GM13977 (cell line): Measurements from ENCODE around the gene KNOP1.
"Not testable (repeated sequence)": the region's sequence is repeated elsewhere in the genome, so short reads cannot be mapped to it uniquely, and the experiment has no call there.

Experiments used
- DNase-seq: peaks from one replicate; pipeline ENCODE4 v3.0.0; 2012; ENCODE audit warnings: low spot score
- in situ Hi-C: fragments of 300-500 bp; cut with MboI; formaldehyde crosslinking; loops from one replicate; pipeline ENCODE4 v1.12.0; 2022; ENCODE audit warnings: low sequenced_read_pairs, low pct_unique_long_range_greater_than_20kb, mixed read lengths, inconsistent platforms; ENCODE audit not compliant: unreplicated experiment
- TF ChIP-seq, protein P1 (sequence below): IDR thresholded peaks from 2 replicates; pipeline ENCODE4 v1.5.1; 2012; ENCODE audit warnings: mild to moderate bottlenecking, control low read depth; ENCODE audit not compliant: insufficient read depth; ENCODE audit errors: extremely low read depth, missing control alignments

KNOP1 gene

DNA sequence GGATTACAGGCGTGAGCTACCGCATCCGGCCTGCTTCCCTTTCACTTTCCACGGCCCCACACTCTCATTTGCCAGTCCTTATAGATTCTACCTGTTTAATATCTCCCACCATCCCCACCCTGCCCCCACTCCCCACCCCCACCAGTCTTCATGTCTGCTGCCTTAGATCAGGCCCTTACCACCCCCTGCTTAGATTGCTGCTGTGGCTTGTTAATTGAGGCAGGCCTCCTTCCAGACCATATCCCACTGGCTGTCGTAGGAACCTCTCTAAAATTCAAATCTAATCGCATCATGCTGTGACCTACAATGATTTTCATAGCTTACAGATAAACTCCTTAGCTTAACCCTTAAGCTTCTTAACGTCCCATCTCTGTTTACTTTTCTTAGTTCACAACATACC, 5.0 kb upstream of the KNOP1 start:
- in situ Hi-C loops: no loop called here
- TF ChIP-seq, protein P1, sequence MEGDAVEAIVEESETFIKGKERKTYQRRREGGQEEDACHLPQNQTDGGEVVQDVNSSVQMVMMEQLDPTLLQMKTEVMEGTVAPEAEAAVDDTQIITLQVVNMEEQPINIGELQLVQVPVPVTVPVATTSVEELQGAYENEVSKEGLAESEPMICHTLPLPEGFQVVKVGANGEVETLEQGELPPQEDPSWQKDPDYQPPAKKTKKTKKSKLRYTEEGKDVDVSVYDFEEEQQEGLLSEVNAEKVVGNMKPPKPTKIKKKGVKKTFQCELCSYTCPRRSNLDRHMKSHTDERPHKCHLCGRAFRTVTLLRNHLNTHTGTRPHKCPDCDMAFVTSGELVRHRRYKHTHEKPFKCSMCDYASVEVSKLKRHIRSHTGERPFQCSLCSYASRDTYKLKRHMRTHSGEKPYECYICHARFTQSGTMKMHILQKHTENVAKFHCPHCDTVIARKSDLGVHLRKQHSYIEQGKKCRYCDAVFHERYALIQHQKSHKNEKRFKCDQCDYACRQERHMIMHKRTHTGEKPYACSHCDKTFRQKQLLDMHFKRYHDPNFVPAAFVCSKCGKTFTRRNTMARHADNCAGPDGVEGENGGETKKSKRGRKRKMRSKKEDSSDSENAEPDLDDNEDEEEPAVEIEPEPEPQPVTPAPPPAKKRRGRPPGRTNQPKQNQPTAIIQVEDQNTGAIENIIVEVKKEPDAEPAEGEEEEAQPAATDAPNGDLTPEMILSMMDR: no peak
- DNase-seq: no peak

DNA sequence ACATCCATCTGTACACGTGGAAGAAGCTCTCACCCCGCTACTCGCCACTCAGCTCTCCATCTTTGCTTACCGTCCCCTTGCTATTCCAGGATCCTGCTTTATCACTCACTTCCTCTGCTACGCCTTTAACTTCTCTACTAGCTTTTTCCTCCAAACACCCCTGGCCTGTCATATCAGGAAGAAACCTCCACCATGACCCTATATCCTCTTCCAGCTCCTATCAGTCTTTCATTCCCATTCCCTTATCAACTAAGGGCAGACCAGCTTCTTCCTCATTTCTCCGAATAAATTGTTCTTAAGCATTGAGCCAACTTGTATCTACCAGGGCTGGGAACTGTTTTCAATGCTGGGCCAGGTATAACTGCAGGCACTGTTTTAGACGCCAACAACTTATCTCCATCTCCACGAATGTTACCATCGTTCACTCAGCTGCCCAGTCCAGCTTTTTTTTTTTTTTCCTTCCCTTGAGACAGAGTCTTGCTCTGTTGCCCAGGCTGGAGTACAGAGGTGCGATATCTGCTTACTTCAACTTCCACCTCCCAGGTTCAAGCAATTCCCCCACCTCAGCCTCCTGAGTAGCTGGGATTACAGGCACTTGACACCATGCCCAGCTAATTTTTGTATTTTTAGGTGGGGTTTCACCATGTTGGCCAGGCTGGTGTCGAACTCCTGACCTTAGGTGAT, 4.4 kb upstream of the KNOP1 start:
- in situ Hi-C loops: no loop called here
- DNase-seq: no peak
- TF ChIP-seq, protein P1: no peak

DNA sequence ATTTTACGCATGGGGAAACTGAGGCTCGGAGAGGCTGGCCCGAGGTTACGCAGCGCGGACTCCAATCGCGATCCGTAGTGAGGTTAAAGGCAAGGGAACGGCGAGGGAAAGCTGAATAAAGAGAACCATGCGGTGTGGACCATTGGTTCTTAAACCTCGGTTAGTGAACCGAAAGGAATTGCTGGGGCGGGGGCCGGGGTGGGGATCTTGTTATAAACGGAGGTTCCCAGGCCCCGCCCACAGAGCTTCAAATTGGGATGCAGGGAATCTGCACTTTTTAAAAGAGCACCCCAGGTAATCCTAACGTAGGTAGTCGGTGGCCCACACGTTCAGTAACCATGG, 568 bp upstream of the KNOP1 start:
- in situ Hi-C loops: no loop called here
- TF ChIP-seq, protein P1: no peak
- peak; percentile 49 for DNase-seq

DNA sequence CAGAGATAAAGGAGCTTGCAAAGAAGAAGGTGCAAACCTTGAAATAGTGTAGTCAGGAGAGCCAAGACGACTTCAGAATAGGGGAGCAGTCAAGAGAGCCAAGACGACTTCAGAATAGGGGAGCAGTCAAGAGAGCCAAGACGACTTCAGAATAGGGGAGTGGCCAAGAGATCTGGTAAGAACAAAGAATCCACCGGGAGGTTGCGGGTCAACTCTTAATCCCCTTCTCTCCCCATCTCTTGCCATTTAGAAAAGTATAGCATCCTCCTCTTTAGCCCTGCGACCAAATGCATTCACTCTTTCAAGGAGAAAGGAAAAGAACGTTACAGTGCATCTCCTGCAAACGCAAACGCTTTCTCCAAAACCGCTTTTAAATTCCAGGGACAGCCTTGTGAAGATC, 713 bp downstream of the KNOP1 start:
- in situ Hi-C loops: no loop called here
- TF ChIP-seq, protein P1: no peak
- no peak for DNase-seq

DNA sequence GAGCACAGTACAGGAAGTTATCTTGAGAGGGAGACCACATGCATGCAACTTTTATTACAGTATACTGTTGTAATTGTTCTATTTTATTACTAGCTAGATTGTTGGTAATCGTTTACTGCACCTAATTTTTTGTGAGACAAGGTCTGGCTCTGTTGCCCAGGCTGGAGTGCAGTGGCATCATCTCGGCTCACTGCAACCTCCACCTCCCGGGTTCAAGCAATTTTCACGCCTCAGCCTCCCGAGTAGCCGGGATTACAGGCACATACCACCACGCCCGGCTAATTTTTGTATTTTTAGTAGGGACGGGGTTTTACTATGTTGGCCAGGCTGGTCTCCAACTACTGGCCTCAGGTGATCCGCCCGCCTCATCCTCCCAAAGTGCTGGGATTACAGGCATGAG, 1.3 kb downstream of the KNOP1 start:
- DNase-seq, in situ Hi-C loops: not testable (repeated sequence)

DNA sequence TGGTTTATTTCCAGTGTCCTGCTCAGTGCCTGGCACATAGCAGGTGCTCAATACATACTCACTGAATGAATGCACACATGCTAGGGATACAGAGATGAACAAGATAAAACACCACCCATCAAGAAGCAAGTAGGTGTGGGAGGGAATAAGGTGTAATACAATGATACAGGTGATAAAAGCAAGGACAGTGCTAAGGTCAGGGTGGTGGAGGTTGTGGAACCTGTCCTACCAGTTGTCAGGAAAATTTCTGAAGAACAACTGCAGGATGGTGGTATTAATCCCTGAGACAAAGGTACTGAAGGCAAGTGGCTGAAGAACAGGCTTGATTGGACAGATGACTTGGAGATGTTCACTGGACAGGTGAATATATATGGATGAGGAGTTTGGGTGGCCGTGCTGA, 1.8 kb downstream of the KNOP1 start:
- DNase-seq: no peak
- TF ChIP-seq, protein P1: no peak
- in situ Hi-C loops: no loop called here

DNA sequence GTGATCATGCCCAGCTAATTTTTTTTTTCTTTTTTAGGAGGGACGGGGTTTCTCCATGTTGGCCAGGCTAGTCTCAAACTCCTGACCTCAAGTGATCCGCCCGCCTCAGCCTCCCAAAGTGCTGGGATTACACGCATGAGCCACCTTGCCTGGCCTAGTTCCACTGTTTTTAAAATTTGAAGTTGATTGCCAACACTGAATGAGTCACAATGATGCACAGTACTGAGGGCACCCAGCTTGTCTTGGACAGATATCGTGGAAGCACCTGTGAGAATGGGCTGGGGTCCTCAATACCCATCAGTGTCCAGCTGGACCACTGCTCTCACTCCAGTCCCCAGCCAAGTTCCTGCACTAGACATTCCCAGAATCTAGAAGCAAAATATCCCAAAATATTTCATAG, 2.5 kb downstream of the KNOP1 start:
- in situ Hi-C loops: no loop called here
- DNase-seq: no peak
- TF ChIP-seq, protein P1: no peak
